ENCODE results near the gene PORCN.
"Not testable (repeated sequence)": the region's sequence is repeated elsewhere in the genome, so short reads cannot be mapped to it uniquely, and the experiment has no call there.

PORCN gene

GRCh38 chrX:48548871-48549270 is 40.1 kb downstream of the PORCN start:
- TF ChIP-seq CTCF (conservative IDR thresholded peaks at IDR 0.05; ENCODE audit: low read depth, low read length): no peak
- H3K4me3 ChIP-seq (ENCODE audit: low read depth, low read length): no peak overlapping the region
- DNase-seq (ENCODE audit: low read depth): no peak

- not testable (repeated sequence) for DNase-seq (ENCODE audit: low read depth); H3K4me3 ChIP-seq (ENCODE audit: low read depth, low read length)
Measured at GRCh38 chrX:48555731-48556325, 47.0 kb downstream of the PORCN start.

GRCh38 chrX:48558271-48558670 is 49.5 kb downstream of the PORCN start:
- peak; percentile 81 for DNase-seq (ENCODE audit: low read depth)
- H3K4me3 ChIP-seq (ENCODE audit: low read depth, low read length): no peak overlapping the region
- no peak for TF ChIP-seq CTCF (conservative IDR thresholded peaks at IDR 0.05; ENCODE audit: low read depth, low read length)

GRCh38 chrX:48559636-48560035 is 50.8 kb downstream of the PORCN start:
- H3K4me3 ChIP-seq (ENCODE audit: low read depth, low read length): no peak overlapping the region
- no peak for TF ChIP-seq CTCF (conservative IDR thresholded peaks at IDR 0.05; ENCODE audit: low read depth, low read length)
- no peak for DNase-seq (ENCODE audit: low read depth)

- no peak for TF ChIP-seq CTCF (conservative IDR thresholded peaks at IDR 0.05; ENCODE audit: low read depth, low read length)
- no peak for DNase-seq (ENCODE audit: low read depth)
- H3K4me3 ChIP-seq (ENCODE audit: low read depth, low read length): no peak overlapping the region
Measured at GRCh38 chrX:48560056-48560455, 51.3 kb downstream of the PORCN start.

- no peak overlapping the region for H3K4me3 ChIP-seq (ENCODE audit: low read depth, low read length)
- DNase-seq (ENCODE audit: low read depth): no peak
- no peak for TF ChIP-seq CTCF (conservative IDR thresholded peaks at IDR 0.05; ENCODE audit: low read depth, low read length)
Measured at GRCh38 chrX:48560681-48561080, 51.9 kb downstream of the PORCN start.

- DNase-seq (ENCODE audit: low read depth): no peak
- TF ChIP-seq CTCF (conservative IDR thresholded peaks at IDR 0.05; ENCODE audit: low read depth, low read length): no peak
- no peak overlapping the region for H3K4me3 ChIP-seq (ENCODE audit: low read depth, low read length)
Measured at GRCh38 chrX:48569958-48570357, 61.2 kb downstream of the PORCN start.
